Measurements from ENCODE around the gene IL17REL. TPM values are rescaled to one million over a fixed set of nuclear protein-coding genes. Genes with fewer than 3 reads are reported as not detected.

The IL17REL gene
- total RNA-seq, 3 donors from 2014 or later = 0.09 to 0.43 TPM; not detected in 1

DNA sequence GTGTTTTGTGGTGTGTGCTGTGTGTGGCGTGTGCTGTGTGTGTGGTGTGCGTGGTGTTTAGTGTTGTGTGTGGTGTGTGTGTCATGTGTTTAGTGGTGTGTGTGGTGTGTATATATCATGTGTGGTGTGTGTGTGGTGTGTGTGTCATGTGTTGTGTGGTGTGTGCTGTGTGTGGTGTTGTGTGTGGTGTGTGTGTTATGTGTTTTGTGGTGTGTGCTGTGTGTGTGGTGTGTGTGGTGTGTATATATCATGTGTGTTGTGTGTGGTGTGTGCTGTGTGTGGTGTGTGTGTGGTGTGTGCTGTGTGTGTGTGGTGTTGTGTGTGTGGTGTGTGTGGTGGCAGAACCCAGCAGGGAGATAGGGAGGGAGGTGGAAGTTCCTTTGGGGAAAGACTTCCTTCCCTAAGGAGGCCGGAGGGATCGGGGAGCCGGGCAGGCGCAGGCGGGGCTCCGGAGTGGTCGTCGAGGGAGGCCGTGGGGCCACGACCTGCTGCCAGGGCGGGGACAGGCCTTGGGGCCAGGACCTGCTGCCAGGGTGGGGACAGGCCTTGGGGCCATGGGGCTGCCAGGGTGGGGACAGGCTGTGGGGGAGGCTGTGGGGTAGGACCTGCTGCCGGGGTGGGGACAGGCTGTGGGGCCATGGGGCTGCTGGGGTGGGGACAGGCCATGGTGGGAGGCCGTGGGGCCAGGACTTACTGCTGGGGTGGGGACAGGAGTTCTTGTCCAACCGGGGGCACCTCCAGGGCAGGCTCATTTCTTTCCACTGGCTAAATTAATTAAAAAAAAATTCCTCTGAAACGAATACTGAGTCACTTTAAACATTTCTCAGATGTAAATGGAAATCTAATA, 36.8 kb downstream of the IL17REL start:
- H3K36me3 ChIP-seq (ENCODE audit: low read depth) = no peaks in the 10 kb centered on the region
- H3K4me1 ChIP-seq (ENCODE audit: low read depth) = peaks cover 17% of the 10 kb centered on the region
- H3K4me3 ChIP-seq = no peak overlapping the region
- ATAC-seq (peak; percentile 13), DNase-seq (peak; percentile 17 to 63 (median 52))
- intact Hi-C loops (cut with DNase I, micrococcal nuclease) = no loop called here
- TF ChIP-seq, protein P1, sequence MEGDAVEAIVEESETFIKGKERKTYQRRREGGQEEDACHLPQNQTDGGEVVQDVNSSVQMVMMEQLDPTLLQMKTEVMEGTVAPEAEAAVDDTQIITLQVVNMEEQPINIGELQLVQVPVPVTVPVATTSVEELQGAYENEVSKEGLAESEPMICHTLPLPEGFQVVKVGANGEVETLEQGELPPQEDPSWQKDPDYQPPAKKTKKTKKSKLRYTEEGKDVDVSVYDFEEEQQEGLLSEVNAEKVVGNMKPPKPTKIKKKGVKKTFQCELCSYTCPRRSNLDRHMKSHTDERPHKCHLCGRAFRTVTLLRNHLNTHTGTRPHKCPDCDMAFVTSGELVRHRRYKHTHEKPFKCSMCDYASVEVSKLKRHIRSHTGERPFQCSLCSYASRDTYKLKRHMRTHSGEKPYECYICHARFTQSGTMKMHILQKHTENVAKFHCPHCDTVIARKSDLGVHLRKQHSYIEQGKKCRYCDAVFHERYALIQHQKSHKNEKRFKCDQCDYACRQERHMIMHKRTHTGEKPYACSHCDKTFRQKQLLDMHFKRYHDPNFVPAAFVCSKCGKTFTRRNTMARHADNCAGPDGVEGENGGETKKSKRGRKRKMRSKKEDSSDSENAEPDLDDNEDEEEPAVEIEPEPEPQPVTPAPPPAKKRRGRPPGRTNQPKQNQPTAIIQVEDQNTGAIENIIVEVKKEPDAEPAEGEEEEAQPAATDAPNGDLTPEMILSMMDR (IDR thresholded peaks at IDR 0.05) = no peak
- peaks cover 2% of the 10 kb centered on the region for H3K9me3 ChIP-seq

DNA sequence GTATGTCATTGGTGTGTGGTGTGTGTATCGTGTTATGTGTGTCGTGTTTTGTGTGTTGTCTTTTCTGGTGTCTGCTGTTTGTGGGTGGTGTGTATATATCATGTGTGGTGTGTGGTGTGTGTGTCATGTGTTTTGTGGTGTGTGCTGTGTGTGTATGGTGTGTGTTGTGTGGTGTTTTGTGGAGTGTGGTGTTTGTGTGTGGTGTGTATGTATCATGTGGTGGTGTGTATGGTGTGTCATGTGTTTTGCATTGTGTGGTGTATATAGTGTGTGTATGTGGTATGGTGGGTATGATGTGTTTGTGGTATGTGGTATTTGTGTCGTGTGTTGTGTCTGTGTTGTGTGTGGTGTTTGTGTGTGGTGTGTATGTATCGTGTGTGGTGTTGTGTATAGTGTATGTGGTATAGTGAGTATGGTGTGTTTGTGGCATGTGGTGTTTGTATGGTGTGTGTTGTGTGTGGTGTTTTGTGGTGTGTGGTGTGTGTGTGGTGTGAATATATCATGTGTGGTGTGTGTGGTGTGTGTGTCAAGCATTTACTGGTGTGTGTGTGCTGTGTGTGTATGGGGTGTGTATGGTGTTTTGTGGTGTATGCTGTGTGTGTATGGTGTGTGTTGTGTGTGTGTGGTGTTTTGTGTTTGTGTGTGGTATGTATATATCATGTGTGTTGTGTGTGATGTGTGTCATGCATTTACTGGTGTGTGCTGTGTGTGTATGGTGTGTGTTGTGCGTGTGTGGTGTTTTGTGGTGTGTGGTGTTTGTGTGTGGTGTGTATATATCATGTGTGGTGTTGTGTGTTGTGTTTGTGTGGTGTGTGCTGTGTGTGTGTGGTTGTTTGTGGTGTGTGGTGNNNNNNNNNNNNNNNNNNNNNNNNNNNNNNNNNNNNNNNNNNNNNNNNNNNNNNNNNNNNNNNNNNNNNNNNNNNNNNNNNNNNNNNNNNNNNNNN, 39.3 kb downstream of the IL17REL start:
- ATAC-seq (no peak), DNase-seq (no peak)
- no peaks in the 10 kb centered on the region for H3K9me3 ChIP-seq
- intact Hi-C loops (cut with DNase I, micrococcal nuclease) = no loop called here
- TF ChIP-seq, protein P1 (IDR thresholded peaks at IDR 0.05) = no peak
- peaks cover 28% of the 10 kb centered on the region for H3K4me1 ChIP-seq (ENCODE audit: low read depth)
- H3K4me3 ChIP-seq = no peak overlapping the region
- no peaks in the 10 kb centered on the region for H3K36me3 ChIP-seq (ENCODE audit: low read depth)

DNA sequence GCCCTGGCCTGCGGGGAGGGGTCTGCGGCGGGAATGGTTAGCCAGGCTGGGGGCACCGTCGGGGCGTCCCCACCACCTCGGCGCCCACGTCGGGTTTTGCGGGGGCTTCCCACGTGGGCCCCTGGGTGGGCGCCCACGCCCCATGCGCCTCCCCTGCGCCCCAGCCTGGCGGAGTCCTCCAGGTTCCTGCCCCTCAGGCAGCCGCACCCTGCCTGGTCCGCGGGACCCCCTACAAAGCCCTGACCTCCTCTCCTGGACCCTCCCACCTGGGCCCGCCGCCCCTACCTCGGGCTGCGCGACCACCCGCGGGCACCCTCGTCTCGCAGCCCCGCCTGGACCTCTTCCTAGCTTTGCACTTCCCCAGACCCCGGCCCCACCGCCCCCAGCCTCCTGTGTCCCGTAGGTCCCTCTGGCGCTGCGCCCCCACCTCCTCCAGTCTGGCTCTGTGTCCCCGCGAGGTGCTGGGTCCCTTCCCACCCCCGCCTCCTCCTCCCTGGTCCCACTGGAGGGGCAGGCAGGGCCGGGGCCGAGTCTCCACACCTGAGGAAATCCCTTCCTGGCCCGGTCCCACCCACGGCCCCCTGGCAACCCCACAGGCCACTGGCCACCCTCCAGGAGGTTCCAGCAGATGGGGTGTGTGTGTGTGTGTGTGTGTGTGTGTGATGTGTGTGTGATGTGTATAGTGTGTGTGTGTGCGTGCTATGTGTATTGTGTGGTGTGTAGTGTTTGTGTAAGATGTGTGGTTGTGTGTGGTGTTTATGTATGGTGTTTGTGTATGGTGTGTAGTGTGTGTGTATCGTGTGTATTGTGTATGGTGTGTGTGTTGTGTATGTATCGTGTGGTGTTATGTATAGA, 40.2 kb downstream of the IL17REL start:
- no peak for ATAC-seq
- intact Hi-C loops (cut with DNase I, micrococcal nuclease) = no loop called here
- DNase-seq = peak; percentile 35 to 75 (median 53)
- Histone ChIP-seq H3K9me3 (no peaks in the 10 kb centered on the region), H3K4me1 (ENCODE audit: low read depth) (peaks cover 28% of the 10 kb centered on the region), H3K4me3 (no peak overlapping the region), H3K36me3 (ENCODE audit: low read depth) (no peaks in the 10 kb centered on the region)
- TF ChIP-seq, protein P1 (IDR thresholded peaks at IDR 0.05) = no peak

DNA sequence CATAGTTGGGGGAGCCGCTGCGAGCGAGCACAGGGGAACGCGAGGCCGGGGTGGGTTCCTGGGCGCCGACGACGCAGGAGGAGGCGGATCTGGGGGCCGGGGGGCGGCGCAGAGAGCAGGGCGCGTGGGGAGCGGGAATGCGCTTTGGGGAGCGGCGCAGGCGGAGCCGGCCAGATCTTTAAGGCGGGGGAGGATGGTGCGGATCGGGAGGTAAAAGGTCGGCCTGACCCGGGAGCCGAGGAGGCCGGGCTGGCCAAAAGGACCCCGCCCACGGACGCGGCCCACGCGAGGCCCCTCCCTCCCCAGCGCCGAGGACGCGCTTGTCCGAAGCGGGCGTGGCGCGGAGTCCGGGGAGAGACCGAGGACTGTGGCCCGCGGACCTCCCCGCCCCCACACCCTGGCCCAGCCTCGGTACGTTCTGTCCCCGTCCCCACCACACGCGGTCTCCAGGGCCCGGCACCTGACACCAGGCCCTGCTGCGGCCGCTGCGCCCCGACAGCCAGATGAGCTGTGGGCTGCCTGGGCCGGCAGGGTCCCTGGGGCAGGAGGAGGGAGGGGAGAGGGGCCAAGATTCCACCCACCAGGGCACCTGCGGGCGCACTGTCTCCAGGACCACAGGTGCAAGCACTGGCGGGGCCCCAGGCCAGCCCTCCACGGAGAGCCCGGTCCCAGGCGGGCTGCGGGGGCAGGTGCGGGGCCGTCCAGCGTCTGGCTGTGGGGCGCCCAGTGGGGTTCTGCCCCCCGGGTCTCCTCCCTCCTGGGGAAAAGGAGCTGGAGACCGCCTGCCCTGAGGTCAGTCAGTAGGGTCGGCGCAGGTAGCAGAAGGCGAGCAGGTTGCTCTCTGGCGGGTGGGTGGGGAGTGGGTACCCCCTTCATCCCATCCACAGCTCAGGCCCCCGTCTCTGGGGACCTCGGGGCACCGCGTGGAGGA, 41.1 kb downstream of the IL17REL start:
- ATAC-seq = peak; percentile 75
- TF ChIP-seq, protein P1 (IDR thresholded peaks at IDR 0.05) = no peak
- peak overlapping the region; percentile 3 for H3K4me3 ChIP-seq
- intact Hi-C loops (cut with DNase I, micrococcal nuclease) = no loop called here
- peaks cover 32% of the 10 kb centered on the region for H3K4me1 ChIP-seq (ENCODE audit: low read depth)
- H3K36me3 ChIP-seq (ENCODE audit: low read depth) = no peaks in the 10 kb centered on the region
- H3K9me3 ChIP-seq = no peaks in the 10 kb centered on the region
- DNase-seq = peak; percentile 82 to 92 (median 90)
